Tibial artery (tissue), 4 donors: ENCODE results near the gene SMIM24.

Experiments used
- DNase-seq, 2 donors: peaks; one replicate each; pipeline ENCODE4 v3.0.0-alpha.2; 2019
- H3K27ac ChIP-seq, 2 donors: fragments of 200-600 bp; sonication (generic) in 1 of 2; 1 replicate in 1 of 2; 2 replicates in 1 of 2; pipeline ENCODE4 v1.5.1; 2018 to 2019; ENCODE audit warnings: mild to moderate bottlenecking in 1 of 2
- H3K27me3 ChIP-seq, 2 donors: fragments of 200-600 bp; sonication (generic) in 1 of 2; one replicate each; pipeline versions ENCODE4 v1.5.1 to v1.6.0; 2016 to 2019
- H3K36me3 ChIP-seq, 3 donors: fragments of 200-600 bp; sonication (generic) in 2 of 3; one replicate each; pipeline ENCODE4 v1.5.1; 2016 to 2019; ENCODE audit warnings: mild to moderate bottlenecking in 2 of 3
- H3K4me1 ChIP-seq, 4 donors: fragments of 200-600 bp; sonication (generic) in 2 of 4; 1 replicate in 3 of 4; 2 replicates in 1 of 4; pipeline ENCODE4 v1.5.1; 2016 to 2019
- H3K4me3 ChIP-seq, 2 donors: fragments of 200-600 bp; sonication (generic) in 1 of 2; 1 replicate in 1 of 2; 2 replicates in 1 of 2; pipeline ENCODE4 v1.5.1; 2018 to 2019; ENCODE audit warnings: mild to moderate bottlenecking in 2 of 2
- H3K9me3 ChIP-seq, 3 donors: fragments of 200-600 bp; sonication (generic) in 1 of 3; one replicate each; pipeline ENCODE4 v1.5.1; 2016 to 2019
- intact Hi-C: fragments of 100-400 bp; cut with DNase I; formaldehyde crosslinking; loops from one replicate; pipeline ENCODE4 v1.15.0; 2023; ENCODE audit warnings: low total_unique reads
- TF ChIP-seq, protein P1 (sequence below), 2 experiments: fragments of 200-600 bp in 1 of 2; fragments of 450-650 bp in 1 of 2; IDR thresholded peaks; one replicate each; pipeline ENCODE4 v1.5.1; 2017 to 2019; ENCODE audit warnings: antibody characterized with exemption in 2 of 2, mild to moderate bottlenecking in 1 of 2, moderate library complexity in 1 of 2

The SMIM24 gene

DNA sequence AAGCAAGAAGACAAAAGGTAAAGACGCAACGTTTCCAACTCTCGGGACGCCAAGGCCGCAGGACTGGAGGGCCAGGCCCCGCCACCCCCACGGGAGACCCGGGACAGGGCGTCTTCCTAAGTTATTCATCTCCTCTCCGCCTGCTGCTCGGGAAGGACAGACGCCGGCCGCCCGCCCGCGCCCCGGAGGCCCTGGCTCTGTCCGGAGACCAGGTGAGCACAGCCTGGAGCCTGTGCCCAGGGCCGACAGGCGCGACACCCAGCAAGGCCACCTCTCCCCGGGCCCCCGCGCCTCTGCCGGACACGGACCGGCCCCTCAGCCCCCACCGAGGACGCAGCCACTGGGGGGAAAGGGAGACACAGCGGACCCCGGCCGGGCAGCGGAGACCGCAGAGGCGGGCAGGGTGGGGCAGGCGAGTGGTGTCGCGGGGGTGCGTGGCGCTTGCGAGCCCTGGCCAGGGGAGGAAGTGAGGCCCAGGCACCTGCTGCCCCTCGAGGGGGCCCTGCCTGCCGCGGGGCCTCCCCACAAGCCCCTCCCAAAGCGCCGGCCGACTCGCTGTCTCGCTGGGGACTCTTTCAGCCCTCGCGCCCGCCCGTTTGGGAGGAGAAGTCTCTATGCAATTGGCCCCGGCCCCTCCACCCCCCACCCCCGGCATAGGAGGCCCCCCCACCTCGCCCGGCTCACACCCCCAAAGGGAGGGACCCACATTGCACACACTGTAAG, 17.2 kb downstream of the SMIM24 start:
- Histone ChIP-seq H3K36me3 (peaks cover 19 to 38% (median 20%) of the 10 kb centered on the region in 3 donors), H3K27me3 (no peaks in the 10 kb centered on the region), H3K4me3 (no peak overlapping the region), H3K4me1 (peaks cover 9 to 91% (median 82%) of the 10 kb centered on the region in 4 donors), H3K9me3 (no peaks in the 10 kb centered on the region), H3K27ac (peak overlapping the region; percentile 94 to 98)
- intact Hi-C loops: loop anchor here (10.0 kb wide), 1 partner anchor 142 kb away; the partner anchor contains the start of gene TBXA2R
- TF ChIP-seq, protein P1, sequence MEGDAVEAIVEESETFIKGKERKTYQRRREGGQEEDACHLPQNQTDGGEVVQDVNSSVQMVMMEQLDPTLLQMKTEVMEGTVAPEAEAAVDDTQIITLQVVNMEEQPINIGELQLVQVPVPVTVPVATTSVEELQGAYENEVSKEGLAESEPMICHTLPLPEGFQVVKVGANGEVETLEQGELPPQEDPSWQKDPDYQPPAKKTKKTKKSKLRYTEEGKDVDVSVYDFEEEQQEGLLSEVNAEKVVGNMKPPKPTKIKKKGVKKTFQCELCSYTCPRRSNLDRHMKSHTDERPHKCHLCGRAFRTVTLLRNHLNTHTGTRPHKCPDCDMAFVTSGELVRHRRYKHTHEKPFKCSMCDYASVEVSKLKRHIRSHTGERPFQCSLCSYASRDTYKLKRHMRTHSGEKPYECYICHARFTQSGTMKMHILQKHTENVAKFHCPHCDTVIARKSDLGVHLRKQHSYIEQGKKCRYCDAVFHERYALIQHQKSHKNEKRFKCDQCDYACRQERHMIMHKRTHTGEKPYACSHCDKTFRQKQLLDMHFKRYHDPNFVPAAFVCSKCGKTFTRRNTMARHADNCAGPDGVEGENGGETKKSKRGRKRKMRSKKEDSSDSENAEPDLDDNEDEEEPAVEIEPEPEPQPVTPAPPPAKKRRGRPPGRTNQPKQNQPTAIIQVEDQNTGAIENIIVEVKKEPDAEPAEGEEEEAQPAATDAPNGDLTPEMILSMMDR (IDR thresholded peaks at IDR 0.05): no peak
- DNase-seq: no peak

GRCh38 chr19:3459965-3460582, 20.3 kb downstream of the SMIM24 start:
- TF ChIP-seq, protein P1 (IDR thresholded peaks at IDR 0.05): no peak
- no peak for DNase-seq
- no peaks in the 10 kb centered on the region for H3K9me3 ChIP-seq
- no peaks in the 10 kb centered on the region for H3K27me3 ChIP-seq
- peaks cover 30 to 61% (median 41%) of the 10 kb centered on the region in 3 donors for H3K36me3 ChIP-seq
- H3K27ac ChIP-seq: peak overlapping the region; percentile 94 to 98
- H3K4me3 ChIP-seq: peak overlapping the region in 1 of 2 donors; percentile 16
- intact Hi-C loops: loop anchor here (10.0 kb wide), 1 partner anchor 145 kb away; the partner anchor contains the start of gene TBXA2R
- H3K4me1 ChIP-seq: peaks cover 9 to 77% (median 71%) of the 10 kb centered on the region in 4 donors

DNA sequence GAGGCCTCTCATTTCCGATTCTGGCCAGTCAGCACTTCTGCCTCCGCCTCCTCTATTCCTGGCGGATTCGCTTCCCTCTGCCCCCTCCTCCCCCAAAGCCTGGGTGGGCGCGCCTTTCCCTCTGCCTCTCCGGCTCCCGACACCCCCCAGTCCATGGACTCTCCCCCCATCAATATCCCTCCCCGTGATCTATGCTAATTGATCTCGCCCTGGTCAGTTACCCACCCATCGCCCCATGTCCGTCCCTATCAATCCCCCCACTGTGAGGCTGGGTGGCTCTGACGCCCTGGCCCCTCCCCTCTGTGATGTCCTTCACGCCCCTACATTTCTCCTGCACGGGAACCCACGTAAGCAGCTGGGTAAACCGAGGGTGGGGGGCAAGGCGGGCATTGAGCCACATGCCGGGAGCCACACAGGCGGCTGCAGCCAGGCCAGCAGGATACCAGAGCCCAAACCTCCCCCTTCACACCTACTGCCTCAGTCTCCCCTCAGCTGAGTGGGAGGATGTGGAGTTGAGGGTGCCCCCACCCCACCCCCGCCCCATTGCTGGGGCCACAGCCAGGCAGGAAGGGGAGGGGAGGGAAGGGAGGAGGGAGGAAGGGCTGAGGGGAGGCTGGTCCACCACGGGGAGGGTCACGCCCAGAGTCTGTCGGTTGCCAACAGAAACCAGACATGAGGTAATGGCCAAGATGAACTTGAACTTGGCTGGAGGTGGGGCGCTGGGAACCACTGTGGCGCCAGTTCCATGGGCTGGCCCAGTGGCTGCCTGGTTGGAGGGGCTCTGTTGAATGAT, 21.0 kb downstream of the SMIM24 start:
- Histone ChIP-seq H3K27ac (peak overlapping the region; percentile 94 to 98), H3K4me1 (peaks cover 4 to 69% (median 64%) of the 10 kb centered on the region in 4 donors), H3K9me3 (no peaks in the 10 kb centered on the region), H3K27me3 (no peaks in the 10 kb centered on the region), H3K36me3 (peaks cover 37 to 64% (median 47%) of the 10 kb centered on the region in 3 donors), H3K4me3 (peak overlapping the region; percentile 6 to 24)
- intact Hi-C loops: no loop called here
- TF ChIP-seq, protein P1 (IDR thresholded peaks at IDR 0.05): no peak
- DNase-seq: peak; percentile 94 to 98

DNA sequence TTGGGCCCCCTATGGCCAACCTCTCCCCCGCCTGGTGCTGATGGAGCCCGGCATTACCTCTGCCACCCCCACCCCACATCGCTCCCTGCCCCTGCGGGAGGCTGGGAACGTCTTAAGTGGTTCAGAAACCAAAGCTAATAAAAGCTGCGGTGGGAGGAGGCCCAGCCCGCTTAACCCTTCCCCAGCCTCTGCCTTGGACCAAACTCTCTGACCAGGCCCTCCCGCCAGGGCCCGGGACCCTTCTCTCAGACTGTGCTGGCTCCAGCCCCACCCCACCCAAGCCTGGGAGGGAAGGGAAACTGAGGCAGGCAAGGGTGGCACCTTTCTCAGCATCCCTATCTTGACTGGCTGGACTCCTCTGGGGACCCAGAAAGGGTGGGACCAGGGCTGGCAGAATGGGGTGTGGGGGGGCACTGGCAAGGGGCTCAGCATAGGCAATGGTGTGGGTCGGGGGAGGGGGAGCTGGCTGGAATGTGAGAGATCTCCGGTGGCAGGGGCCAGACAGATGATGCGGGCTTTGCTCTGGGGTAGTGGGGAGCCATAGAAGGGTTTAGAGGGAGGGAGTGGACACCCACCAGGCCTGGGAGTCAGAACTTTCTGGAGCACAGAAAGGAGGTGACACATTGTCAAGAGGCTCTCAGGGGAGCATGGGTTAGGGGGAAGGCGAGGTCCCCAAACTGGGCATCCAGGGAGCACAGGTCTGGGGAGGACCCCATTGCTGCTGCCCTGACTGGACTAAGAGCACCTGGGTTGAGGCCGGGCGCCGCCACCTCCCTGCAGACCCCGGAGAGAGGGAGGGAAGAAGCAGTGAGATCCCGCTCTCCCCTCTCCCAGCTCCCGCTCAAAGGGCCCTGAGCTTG, 21.9 kb downstream of the SMIM24 start:
- Histone ChIP-seq H3K4me3 (peak overlapping the region; percentile 6 to 24), H3K9me3 (no peaks in the 10 kb centered on the region), H3K4me1 (peaks cover 4 to 61% (median 57%) of the 10 kb centered on the region in 4 donors), H3K36me3 (peaks cover 37 to 64% (median 47%) of the 10 kb centered on the region in 3 donors), H3K27me3 (no peaks in the 10 kb centered on the region), H3K27ac (peak overlapping the region; percentile 94 to 98)
- intact Hi-C loops: no loop called here
- TF ChIP-seq, protein P1 (IDR thresholded peaks at IDR 0.05): no peak
- no peak for DNase-seq
